Breast epithelium (tissue), 4 donors: ENCODE data around the gene IL24. TPM values are rescaled to one million over a fixed set of nuclear protein-coding genes. Genes with fewer than 3 reads are reported as not detected.

ENCODE experiments used
- DNase-seq, 2 donors: peaks; one replicate each; pipeline ENCODE4 v3.0.0-alpha.2; 2019; ENCODE audit warnings: low spot score in 2 of 2
- H3K27ac ChIP-seq, 2 donors: fragments of 200-600 bp; sonication (generic) in 1 of 2; one replicate each; pipeline ENCODE4 v1.5.1; 2016 to 2019; ENCODE audit warnings: mild to moderate bottlenecking in 1 of 2
- H3K27me3 ChIP-seq, 2 donors: fragments of 200-600 bp; sonication (generic) in 1 of 2; one replicate each; pipeline versions ENCODE4 v1.5.1 to v1.6.0; 2017 to 2019; ENCODE audit warnings: control low read depth in 1 of 2, mild to moderate bottlenecking in 1 of 2
- H3K36me3 ChIP-seq: fragments of 200-600 bp; one replicate; pipeline ENCODE4 v1.5.1; 2019
- H3K4me1 ChIP-seq, 2 donors: fragments of 200-600 bp; sonication (generic); one replicate each; pipeline ENCODE4 v1.5.1; 2016 to 2019; ENCODE audit warnings: control low read depth in 1 of 2
- H3K4me3 ChIP-seq, 3 donors: fragments of 200-600 bp; sonication (generic); 1 replicate in 2 of 3; 2 replicates in 1 of 3; pipeline ENCODE4 v1.5.1; 2016 to 2019; ENCODE audit warnings: mild to moderate bottlenecking in 3 of 3, moderate library complexity in 2 of 3
- H3K9me3 ChIP-seq, 2 donors: fragments of 200-600 bp; sonication (generic) in 1 of 2; one replicate each; pipeline ENCODE4 v1.5.1; 2016 to 2019; ENCODE audit warnings: control low read depth in 1 of 2
- POLR2A ChIP-seq: fragments of 450-650 bp; IDR thresholded peaks from one replicate; pipeline ENCODE4 v1.6.1; 2016; ENCODE audit warnings: antibody characterized with exemption, mild to moderate bottlenecking, moderate library complexity
- POLR2AphosphoS5 ChIP-seq, 3 donors: sonication (generic); formaldehyde crosslinking; IDR thresholded peaks; one replicate each; pipeline ENCODE4 v1.6.1; 2017; ENCODE audit warnings: antibody characterized with exemption in 3 of 3
- intact Hi-C: fragments of 100-400 bp; cut with DNase I; formaldehyde crosslinking; loops from one replicate; pipeline ENCODE4 v1.15.1; 2023; ENCODE audit warnings: low total_unique reads
- total RNA-seq, 3 donors: library from RNA; depleted of rRNA; stranded (reverse); fragments of >200 nt; gene quantifications; one replicate each; pipeline ENCODE4 v1.1.0, GENCODE V29; 2016
- TF ChIP-seq, protein P1 (sequence below), 3 donors: fragments of 450-650 bp; IDR thresholded peaks; one replicate each; pipeline ENCODE4 v1.5.1; 2016 to 2017; ENCODE audit warnings: antibody characterized with exemption in 3 of 3, mild to moderate bottlenecking in 3 of 3, moderate library complexity in 3 of 3

The IL24 gene
- total RNA-seq, 3 donors from 2014 or later, result 0.59 TPM; not detected in 2

DNA sequence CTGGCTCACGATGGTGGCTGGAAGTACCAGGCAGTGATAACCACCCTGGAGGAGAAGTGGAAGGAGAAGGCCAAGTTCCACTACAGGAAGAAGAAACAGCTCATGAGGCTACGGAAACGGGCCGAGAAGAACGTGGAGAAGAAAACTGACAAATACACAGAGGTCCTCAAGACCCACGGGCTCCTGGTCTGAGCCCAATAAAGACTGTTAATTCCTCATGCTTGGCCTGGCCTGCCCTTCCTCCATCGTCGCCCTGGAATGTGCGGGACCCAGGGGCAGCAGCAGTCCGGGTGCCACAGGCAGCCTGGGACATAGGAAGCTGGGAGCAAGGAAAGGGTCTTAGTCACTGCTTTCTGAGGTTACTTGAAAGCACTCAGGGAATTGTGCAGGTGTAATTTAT is 10.8 kb downstream of the IL24 start:
- no peak for TF ChIP-seq POLR2A
- no peak for TF ChIP-seq POLR2AphosphoS5 (IDR thresholded peaks at IDR 0.05)
- TF ChIP-seq, protein P1, sequence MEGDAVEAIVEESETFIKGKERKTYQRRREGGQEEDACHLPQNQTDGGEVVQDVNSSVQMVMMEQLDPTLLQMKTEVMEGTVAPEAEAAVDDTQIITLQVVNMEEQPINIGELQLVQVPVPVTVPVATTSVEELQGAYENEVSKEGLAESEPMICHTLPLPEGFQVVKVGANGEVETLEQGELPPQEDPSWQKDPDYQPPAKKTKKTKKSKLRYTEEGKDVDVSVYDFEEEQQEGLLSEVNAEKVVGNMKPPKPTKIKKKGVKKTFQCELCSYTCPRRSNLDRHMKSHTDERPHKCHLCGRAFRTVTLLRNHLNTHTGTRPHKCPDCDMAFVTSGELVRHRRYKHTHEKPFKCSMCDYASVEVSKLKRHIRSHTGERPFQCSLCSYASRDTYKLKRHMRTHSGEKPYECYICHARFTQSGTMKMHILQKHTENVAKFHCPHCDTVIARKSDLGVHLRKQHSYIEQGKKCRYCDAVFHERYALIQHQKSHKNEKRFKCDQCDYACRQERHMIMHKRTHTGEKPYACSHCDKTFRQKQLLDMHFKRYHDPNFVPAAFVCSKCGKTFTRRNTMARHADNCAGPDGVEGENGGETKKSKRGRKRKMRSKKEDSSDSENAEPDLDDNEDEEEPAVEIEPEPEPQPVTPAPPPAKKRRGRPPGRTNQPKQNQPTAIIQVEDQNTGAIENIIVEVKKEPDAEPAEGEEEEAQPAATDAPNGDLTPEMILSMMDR (IDR thresholded peaks at IDR 0.05), result no peak
- H3K9me3 ChIP-seq, result no peaks in the 10 kb centered on the region
- H3K27me3 ChIP-seq, result no peaks in the 10 kb centered on the region
- intact Hi-C loops, result loop anchor here (5.0 kb wide), 1 partner anchor 181 kb away; no protein-coding TSS in a partner anchor
- no peak for DNase-seq
- H3K27ac ChIP-seq, result no peak overlapping the region
- H3K36me3 ChIP-seq, result no peaks in the 10 kb centered on the region
- H3K4me3 ChIP-seq, result no peak overlapping the region
- H3K4me1 ChIP-seq, result peaks cover 0 to 4% of the 10 kb centered on the region in 2 donors

DNA sequence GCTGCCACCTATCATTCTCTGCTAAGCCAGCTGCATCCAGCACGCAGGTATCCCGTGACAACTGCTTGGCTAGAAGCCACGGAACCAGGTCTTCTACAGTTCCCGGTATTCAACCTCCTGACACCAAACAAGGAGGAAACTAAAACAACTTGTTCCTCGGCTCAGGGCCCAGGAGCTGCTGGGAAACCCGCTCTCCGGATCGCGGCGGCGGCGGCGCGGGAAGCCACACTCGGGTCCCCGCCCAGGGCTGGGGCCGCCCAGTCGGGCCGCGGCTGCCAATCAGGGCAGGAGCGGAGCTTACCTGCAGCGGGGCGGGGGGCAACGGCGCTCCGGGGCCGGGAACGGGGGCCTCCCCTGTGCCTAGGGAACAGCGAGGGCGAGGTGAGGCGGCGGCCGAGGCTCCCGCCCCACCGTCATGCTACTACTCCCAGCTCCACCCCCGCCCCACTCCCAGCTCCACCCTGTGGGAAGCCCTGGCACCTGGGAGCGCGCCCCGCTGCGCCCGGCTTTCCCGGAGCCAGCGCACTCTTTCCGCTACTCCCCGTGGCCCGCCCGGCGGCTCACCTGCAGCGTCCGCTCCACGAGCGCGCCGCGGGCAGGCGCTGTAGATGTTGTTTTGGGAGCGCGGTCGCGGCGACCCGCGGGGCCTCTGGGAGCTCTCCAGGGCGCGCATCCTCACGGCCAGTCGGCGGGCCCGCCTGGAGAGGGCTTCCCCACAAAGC is 12.1 kb downstream of the IL24 start:
- H3K4me1 ChIP-seq, result no peaks in the 10 kb centered on the region
- peak overlapping the region; percentile 41 to 70 (median 63) for H3K4me3 ChIP-seq
- H3K36me3 ChIP-seq, result no peaks in the 10 kb centered on the region
- no peaks in the 10 kb centered on the region for H3K27me3 ChIP-seq
- peak; percentile 89 to 94 for DNase-seq
- TF ChIP-seq POLR2A (peak; percentile 37), POLR2AphosphoS5 (IDR thresholded peaks at IDR 0.05) (peak in 2 of 3 donors; percentile 7 to 55)
- TF ChIP-seq, protein P1 (IDR thresholded peaks at IDR 0.05), result no peak
- intact Hi-C loops, result loop anchor here (5.0 kb wide), 1 partner anchor 182 kb away; no protein-coding TSS in a partner anchor
- no peaks in the 10 kb centered on the region for H3K9me3 ChIP-seq
- peak overlapping the region; percentile 90 to 91 for H3K27ac ChIP-seq

DNA sequence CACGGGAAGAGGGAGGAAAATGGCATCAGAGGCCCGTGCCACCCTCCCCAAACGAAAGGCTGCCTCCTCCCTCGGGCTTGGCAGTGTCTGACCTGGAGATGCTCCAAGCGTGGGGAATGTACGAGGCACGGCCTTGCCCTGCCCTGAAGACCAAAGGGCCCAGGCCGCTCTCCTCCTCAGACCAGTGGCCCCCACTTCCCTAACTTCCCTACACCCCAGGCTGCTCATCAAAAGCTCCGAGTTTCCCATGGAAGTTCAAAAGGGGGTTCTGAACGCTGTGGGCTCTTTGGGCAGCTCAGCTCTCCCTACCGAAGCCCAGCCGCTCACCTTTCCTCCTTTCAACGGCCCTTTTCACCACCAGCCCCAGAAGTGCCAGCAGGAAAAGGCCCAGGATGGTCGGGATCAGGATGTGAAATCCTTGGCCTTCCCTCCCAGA is 12.7 kb downstream of the IL24 start:
- H3K4me1 ChIP-seq, result no peaks in the 10 kb centered on the region
- peak overlapping the region; percentile 41 to 70 (median 63) for H3K4me3 ChIP-seq
- DNase-seq, result no peak
- TF ChIP-seq, protein P1 (IDR thresholded peaks at IDR 0.05), result no peak
- TF ChIP-seq POLR2A (no peak), POLR2AphosphoS5 (IDR thresholded peaks at IDR 0.05) (no peak)
- no peaks in the 10 kb centered on the region for H3K36me3 ChIP-seq
- no peaks in the 10 kb centered on the region for H3K9me3 ChIP-seq
- no peaks in the 10 kb centered on the region for H3K27me3 ChIP-seq
- peak overlapping the region; percentile 90 to 91 for H3K27ac ChIP-seq
- intact Hi-C loops, result loop anchor here (5.0 kb wide), 3 partner anchors 173 to 903 kb away; no protein-coding TSS in a partner anchor

DNA sequence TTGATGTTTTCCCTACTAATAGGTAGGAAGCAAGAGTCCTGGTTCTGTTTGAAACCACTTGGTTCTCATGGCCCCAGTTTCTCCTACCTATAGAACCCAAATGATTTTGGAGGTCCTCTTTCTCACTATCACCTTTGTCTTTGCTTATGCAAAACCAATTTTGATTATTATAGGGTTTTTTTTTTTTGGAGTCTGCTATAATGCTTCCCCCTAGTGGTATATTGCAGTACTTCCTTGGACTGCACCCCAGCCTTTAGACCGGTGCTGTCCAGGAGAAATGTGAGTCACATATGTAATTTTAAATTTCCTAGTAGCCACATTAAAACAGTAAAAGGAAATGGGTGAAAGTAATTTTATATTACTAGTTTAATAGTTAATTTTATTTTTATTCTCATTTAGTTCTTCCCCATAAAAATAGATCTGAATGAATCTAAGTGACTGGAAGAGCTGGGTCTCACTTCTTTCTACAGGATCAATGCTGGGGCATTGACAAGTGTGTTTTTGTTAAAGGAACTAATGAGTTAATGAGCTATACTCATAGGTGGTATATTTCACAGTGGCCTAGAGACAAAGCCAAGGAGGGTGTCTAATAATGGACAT is 13.9 kb downstream of the IL24 start:
- no peak overlapping the region for H3K27ac ChIP-seq
- H3K4me1 ChIP-seq, result no peaks in the 10 kb centered on the region
- no peaks in the 10 kb centered on the region for H3K9me3 ChIP-seq
- no peaks in the 10 kb centered on the region for H3K27me3 ChIP-seq
- H3K4me3 ChIP-seq, result no peak overlapping the region
- TF ChIP-seq POLR2AphosphoS5 (IDR thresholded peaks at IDR 0.05), result no peak
- TF ChIP-seq, protein P1 (IDR thresholded peaks at IDR 0.05), result peak; percentile 47 to 90 (median 80)
- intact Hi-C loops, result loop anchor here (5.0 kb wide), 2 partner anchors 174 to 904 kb away; no protein-coding TSS in a partner anchor
- DNase-seq, result no peak
- H3K36me3 ChIP-seq, result no peaks in the 10 kb centered on the region
